ENCODE results near the gene BDH1. TPM values are rescaled to one million over a fixed set of nuclear protein-coding genes. Genes with fewer than 3 reads are reported as not detected.

Gene BDH1
- polyA plus RNA-seq, 1 donor from 2014 or later: 12.9 TPM

DNA sequence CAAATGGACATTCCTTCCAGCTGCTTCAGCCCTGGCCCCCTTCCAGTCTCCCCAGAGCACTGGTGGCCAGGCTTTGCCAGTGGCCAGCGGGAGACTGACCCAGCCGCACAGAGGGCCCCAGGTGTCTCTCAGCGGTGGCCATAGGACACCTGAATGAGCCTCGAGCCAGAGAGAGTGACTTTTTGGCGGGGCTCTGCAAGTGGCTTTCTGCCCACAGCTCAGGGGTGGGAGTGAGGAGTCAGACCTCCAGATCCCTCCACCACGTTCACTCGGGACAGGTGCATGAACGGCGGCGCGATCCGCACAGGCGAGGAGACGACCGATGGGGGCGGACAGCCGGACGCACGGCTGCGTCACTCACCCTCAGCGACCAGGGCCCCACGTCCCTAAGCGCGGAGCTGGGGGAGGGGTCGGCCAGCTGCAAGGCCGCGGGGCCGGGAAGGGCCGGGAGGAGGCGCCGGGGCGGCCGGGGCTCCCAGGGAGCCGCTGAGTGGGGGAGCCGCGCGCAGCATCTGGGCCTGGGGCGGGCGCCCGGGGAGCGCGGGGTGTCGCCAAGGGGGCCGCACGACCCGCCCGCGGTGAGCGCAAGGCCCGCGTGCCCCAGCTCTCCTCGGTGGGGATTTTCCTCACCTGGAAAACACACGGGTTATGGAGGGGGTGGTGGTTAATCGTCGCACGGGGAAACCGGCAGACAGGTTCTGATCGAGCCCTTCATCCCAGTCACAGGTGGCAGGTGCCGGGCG lies 57.1 kb downstream of the BDH1 start:
- H4K20me1 ChIP-seq (ENCODE audit: insufficient read depth): no peaks in the 10 kb centered on the region
- no peak overlapping the region for H3K9ac ChIP-seq (ENCODE audit: low read length)
- no peak overlapping the region for H2AFZ ChIP-seq (ENCODE audit: low read depth, low read length)
- no peaks in the 10 kb centered on the region for H3K36me3 ChIP-seq (ENCODE audit: insufficient read depth, low read length)
- H3K9me2 ChIP-seq (ENCODE audit: insufficient read depth, low read length): no peaks in the 10 kb centered on the region
- TF ChIP-seq EZH2 (IDR thresholded peaks at IDR 0.05; ENCODE audit: borderline replicate concordance, insufficient read depth, low read length, poor library complexity, severe bottlenecking) (no peak), RAD21 (conservative IDR thresholded peaks at IDR 0.05) (no peak), SMC3 (conservative IDR thresholded peaks at IDR 0.05; ENCODE audit: poor library complexity) (no peak), TAF1 (IDR thresholded peaks at IDR 0.05; ENCODE audit: low read depth) (no peak), MXI1 (conservative IDR thresholded peaks at IDR 0.05; ENCODE audit: poor library complexity, severe bottlenecking) (no peak), CTCF (IDR thresholded peaks at IDR 0.05; ENCODE audit: poor library complexity, severe bottlenecking) (no peak)
- TF ChIP-seq, protein P1, sequence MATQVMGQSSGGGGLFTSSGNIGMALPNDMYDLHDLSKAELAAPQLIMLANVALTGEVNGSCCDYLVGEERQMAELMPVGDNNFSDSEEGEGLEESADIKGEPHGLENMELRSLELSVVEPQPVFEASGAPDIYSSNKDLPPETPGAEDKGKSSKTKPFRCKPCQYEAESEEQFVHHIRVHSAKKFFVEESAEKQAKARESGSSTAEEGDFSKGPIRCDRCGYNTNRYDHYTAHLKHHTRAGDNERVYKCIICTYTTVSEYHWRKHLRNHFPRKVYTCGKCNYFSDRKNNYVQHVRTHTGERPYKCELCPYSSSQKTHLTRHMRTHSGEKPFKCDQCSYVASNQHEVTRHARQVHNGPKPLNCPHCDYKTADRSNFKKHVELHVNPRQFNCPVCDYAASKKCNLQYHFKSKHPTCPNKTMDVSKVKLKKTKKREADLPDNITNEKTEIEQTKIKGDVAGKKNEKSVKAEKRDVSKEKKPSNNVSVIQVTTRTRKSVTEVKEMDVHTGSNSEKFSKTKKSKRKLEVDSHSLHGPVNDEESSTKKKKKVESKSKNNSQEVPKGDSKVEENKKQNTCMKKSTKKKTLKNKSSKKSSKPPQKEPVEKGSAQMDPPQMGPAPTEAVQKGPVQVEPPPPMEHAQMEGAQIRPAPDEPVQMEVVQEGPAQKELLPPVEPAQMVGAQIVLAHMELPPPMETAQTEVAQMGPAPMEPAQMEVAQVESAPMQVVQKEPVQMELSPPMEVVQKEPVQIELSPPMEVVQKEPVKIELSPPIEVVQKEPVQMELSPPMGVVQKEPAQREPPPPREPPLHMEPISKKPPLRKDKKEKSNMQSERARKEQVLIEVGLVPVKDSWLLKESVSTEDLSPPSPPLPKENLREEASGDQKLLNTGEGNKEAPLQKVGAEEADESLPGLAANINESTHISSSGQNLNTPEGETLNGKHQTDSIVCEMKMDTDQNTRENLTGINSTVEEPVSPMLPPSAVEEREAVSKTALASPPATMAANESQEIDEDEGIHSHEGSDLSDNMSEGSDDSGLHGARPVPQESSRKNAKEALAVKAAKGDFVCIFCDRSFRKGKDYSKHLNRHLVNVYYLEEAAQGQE (IDR thresholded peaks at IDR 0.05; ENCODE audit: borderline replicate concordance): no peak
- H3K9me3 ChIP-seq (ENCODE audit: low read length): no peaks in the 10 kb centered on the region
- no peaks in the 10 kb centered on the region for H3F3A ChIP-seq (ENCODE audit: insufficient read depth, low read length, poor library complexity, severe bottlenecking)
- no peak overlapping the region for H3K4me2 ChIP-seq (ENCODE audit: low read length)
- H3K79me2 ChIP-seq (replicated peaks; ENCODE audit: insufficient read depth, low read length): no peaks in the 10 kb centered on the region
- no peak overlapping the region for H3K27ac ChIP-seq (ENCODE audit: low read length)
- H3K4me3 ChIP-seq (ENCODE audit: low read length): no peak overlapping the region
- no peaks in the 10 kb centered on the region for H3K27me3 ChIP-seq (ENCODE audit: insufficient read depth, low read depth, low read length)

DNA sequence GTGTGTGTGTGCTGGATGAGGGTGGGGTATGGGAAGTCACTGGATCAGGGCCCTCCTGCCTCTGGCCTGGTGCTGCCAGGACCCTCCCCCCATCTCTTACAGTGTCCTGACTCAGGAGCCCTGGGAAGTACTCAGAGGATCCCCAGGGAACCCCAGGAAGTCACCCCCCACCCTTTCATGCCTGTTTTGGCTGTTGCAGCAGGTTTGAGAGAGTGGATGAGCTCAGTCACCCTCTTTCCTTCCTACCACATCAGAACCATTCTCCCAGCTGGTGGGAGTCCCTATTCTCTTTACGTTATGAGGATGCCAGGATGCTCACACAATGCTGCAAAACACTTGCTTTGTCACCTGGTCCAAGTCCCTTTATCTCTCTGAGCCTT lies 59.0 kb downstream of the BDH1 start:
- H2AFZ ChIP-seq (ENCODE audit: low read depth, low read length): no peak overlapping the region
- no peaks in the 10 kb centered on the region for H4K20me1 ChIP-seq (ENCODE audit: insufficient read depth)
- H3K79me2 ChIP-seq (replicated peaks; ENCODE audit: insufficient read depth, low read length): no peaks in the 10 kb centered on the region
- no peaks in the 10 kb centered on the region for H3K36me3 ChIP-seq (ENCODE audit: insufficient read depth, low read length)
- no peaks in the 10 kb centered on the region for H3F3A ChIP-seq (ENCODE audit: insufficient read depth, low read length, poor library complexity, severe bottlenecking)
- H3K27me3 ChIP-seq (ENCODE audit: insufficient read depth, low read depth, low read length): no peaks in the 10 kb centered on the region
- no peak for TF ChIP-seq POLR2AphosphoS5 (IDR thresholded peaks at IDR 0.05)
- TF ChIP-seq, protein P1 (IDR thresholded peaks at IDR 0.05; ENCODE audit: borderline replicate concordance): no peak
- TF ChIP-seq EP300 (conservative IDR thresholded peaks at IDR 0.05; ENCODE audit: poor library complexity, severe bottlenecking): no peak
- no peak for TF ChIP-seq CTCF (IDR thresholded peaks at IDR 0.05; ENCODE audit: poor library complexity, severe bottlenecking)
- no peak for TF ChIP-seq RAD21 (conservative IDR thresholded peaks at IDR 0.05)
- no peak for TF ChIP-seq EZH2 (IDR thresholded peaks at IDR 0.05; ENCODE audit: borderline replicate concordance, insufficient read depth, low read length, poor library complexity, severe bottlenecking)
- TF ChIP-seq MXI1 (conservative IDR thresholded peaks at IDR 0.05; ENCODE audit: poor library complexity, severe bottlenecking): no peak
- TF ChIP-seq SMC3 (conservative IDR thresholded peaks at IDR 0.05; ENCODE audit: poor library complexity): no peak
- no peak for TF ChIP-seq TAF1 (IDR thresholded peaks at IDR 0.05; ENCODE audit: low read depth)
- H3K9me3 ChIP-seq (ENCODE audit: low read length): no peaks in the 10 kb centered on the region
- no peak overlapping the region for H3K4me3 ChIP-seq (ENCODE audit: low read length)
- H3K27ac ChIP-seq (ENCODE audit: low read length): no peak overlapping the region
- no peak overlapping the region for H3K4me2 ChIP-seq (ENCODE audit: low read length)
- H3K9ac ChIP-seq (ENCODE audit: low read length): no peak overlapping the region
- no peaks in the 10 kb centered on the region for H3K9me2 ChIP-seq (ENCODE audit: insufficient read depth, low read length)
